Stimulated activated CD4-positive, alpha-beta T cell treated with anti-CD3 and anti-CD28 coated beads, Interleukin-4, amount 100 ng/mL, for 24 hours (primary cell): Measurements from ENCODE around the gene TKFC.
"Not testable (repeated sequence)": the region's sequence is repeated elsewhere in the genome, so short reads cannot be mapped to it uniquely, and the experiment has no call there.

ENCODE experiments used
- DNase-seq: peaks from one replicate; pipeline ENCODE4 v3.0.0-alpha.2; 2020

The TKFC gene

GRCh38 chr11:61369372-61370348, 36.6 kb downstream of the TKFC start:
- DNase-seq = no peak

DNA sequence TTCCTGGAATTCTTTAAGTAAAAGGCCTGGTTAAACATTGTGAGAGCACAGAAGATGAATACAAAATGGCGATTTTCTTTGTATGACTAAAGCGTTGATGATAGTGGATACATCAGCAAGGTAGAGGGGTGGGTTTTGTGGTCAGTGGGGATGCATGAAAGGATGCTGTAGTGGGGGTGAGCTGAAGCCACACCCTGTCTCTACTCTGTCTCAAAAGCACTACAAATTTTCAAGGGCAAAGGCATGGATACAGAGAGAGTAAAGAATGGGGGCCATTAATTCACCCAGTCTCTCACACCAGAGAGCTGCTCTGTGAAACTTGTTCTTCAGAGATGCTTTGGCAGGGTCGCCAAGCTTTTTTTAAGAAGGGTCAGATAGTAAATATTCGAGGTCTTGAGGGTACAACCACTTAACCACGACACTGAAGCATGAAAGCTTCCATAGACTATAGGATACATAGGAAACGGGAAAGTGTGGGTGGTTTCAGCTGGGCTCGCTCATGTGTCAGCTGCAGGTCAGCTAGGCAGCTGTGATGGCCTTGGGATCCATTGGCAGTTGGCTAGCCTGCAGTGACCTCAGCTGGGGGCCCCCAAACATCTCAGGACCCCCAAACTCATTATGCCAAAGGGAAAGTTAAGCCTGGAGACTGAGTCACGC, 37.4 kb downstream of the TKFC start:
- DNase-seq = no peak

DNA sequence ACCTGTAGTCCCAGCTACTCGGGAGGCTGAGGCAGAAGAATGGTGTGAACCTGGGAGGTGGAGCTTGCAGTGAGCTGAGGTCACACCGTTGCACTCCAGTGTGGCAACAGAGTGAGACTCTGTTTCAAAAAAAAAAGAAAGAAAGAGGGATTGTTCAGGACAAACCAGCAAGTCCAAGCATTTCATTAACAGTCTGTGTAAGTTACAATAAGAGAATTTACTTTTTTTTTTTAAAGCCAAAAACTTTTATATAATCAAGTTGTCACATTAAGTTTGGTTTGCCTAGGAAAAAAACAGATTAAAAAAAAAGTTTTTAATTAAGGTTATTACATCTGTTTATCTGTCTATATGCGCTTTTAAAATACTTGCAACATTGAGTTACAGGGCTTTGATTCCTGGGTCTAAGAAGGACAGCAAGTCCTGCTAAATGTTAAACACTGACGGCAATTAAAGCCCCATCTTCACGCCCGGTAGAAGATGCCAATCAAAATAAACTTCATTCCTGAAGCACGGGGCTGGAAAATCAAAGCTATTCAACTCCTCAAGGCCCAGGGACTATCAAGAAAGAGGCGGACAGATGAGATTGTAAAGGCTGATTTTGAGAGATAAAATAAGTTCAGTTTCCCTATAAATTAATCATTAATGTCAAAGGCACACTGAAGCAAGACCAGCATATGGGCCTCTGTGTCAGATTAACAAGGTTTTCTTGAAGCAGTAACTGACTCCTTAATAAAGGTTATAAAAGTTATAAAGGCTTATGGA, 39.8 kb downstream of the TKFC start:
- DNase-seq = no peak

- DNase-seq = no peak
These were observed 42.7 kb downstream of the TKFC start for GRCh38 chr11:61375761-61376108.

- DNase-seq = no peak
These were observed 44.6 kb downstream of the TKFC start for GRCh38 chr11:61377461-61378160.

GRCh38 chr11:61378713-61379313, 45.8 kb downstream of the TKFC start:
- no peak for DNase-seq

DNA sequence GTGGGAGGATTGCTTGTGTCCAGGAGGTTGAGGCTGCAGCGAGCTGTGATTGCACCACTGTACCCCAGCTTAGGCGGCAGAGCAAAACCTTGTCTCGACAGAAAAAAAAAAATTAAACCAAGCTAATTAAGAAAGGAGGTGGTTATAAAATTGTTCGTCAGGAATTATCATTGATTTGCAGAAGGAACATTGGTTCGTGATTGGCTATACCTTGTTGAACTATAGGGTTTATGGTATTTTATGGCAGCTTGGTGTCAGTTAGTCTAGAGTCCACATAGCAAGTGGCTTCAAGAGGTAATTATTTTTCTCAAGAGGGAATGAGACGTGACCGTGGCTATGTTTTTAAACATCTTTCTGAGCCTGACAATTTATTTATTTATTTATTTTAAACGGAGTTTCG, 47.9 kb downstream of the TKFC start:
- DNase-seq = no peak

GRCh38 chr11:61383859-61384258, 50.8 kb downstream of the TKFC start:
- DNase-seq = not testable (repeated sequence)

- DNase-seq = no peak
These were observed 51.5 kb downstream of the TKFC start for GRCh38 chr11:61384271-61385242.

- DNase-seq = no peak
These were observed 57.1 kb downstream of the TKFC start for GRCh38 chr11:61390161-61390560.

DNA sequence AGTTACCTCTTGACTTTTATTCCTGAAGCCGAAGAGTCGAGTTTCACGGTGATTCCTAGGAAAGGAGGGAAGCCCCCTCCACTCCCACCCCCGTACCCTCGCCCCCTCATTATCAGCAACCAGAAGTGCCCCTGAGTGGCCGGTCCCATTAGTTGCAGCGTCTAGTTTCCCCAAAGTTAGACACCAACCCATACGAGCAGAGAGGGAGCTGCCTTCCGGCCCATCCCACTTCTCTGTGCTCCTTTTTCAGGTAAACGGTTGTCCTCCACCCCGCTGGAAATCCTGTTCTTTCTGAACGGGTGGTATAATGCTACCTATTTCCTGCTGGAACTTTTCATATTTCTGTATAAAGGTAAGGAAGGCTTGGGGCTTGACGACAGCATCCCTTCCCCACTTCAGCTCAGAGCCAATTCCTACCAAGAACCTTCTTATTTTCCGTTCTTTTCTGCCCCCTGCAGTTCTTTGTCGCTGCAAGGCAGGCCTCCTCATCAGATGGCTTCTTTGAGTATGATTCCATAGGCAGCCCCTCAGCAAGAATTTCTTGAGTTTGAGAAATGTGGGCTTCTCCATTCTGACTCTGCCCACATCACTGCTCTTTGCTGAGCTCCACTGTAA, 60.1 kb downstream of the TKFC start:
- peak; percentile 11 for DNase-seq
